Neural progenitor cell (in vitro differentiated cells): ENCODE results near the gene TSTD2.
"Not testable (repeated sequence)": the region's sequence is repeated elsewhere in the genome, so short reads cannot be mapped to it uniquely, and the experiment has no call there.

ENCODE experiments used
- CTCF ChIP-seq: fragments of 200-600 bp; sonication (generic); IDR thresholded peaks from 2 replicates; pipeline ENCODE4 v1.5.1; 2017; ENCODE audit warnings: antibody characterized with exemption, mild to moderate bottlenecking
- EZH2 ChIP-seq: fragments of 200-600 bp; sonication (generic); IDR thresholded peaks from 2 replicates; pipeline ENCODE4 v1.6.1; 2017; ENCODE audit warnings: antibody characterized with exemption, mild to moderate bottlenecking, moderate library complexity

GRCh38 chr9:97586909-97587308 is 46.3 kb downstream of the TSTD2 start:
- not testable (repeated sequence) for TF ChIP-seq CTCF, EZH2
